NCI-H187 (cell line): ENCODE results near the gene SLC10A3.
"Not testable (repeated sequence)": the region's sequence is repeated elsewhere in the genome, so short reads cannot be mapped to it uniquely, and the experiment has no call there.

Experiments
- DNase-seq, 2 experiments: peaks; one replicate each; lab custom pipeline; 2025; lab: John Stamatoyannopoulos, UW

The SLC10A3 gene

GRCh38 chrX:154508384-154508745 lies 17.9 kb upstream of the SLC10A3 start:
- no peak for DNase-seq

DNA sequence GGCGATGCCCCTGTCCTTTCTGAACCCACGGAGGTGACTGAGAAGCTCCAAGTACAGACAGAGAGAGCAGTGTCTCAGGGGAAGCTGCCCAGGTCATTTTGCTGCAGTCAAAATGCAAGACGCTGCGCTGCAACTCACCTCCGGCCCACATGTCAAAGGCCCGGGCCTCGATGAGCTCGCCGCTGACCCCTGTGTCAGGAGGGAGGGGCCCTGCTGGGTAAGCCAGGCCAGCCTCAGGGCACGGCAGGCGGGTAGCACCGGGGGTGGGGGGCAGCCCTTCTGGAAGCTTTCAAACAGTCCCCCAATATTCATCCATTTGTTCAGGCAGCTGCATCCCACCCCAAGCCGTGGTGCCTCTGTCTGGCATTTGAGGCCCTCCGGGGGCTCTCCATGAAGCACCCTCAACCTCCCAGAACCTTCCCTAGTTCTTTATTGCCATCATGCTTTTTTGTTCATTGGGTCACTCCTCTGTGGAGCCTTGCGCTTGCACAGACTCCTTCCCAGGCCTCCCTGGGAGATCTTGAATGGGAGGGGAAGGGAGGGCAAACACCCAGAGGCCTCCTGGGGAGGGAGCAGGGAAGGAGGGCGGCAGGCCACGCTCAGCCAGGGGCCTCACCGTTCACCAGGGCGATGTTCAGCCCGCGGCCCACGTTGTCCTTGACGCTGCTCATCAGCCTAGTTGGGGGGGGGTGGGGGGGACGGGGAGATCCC lies 17.4 kb upstream of the SLC10A3 start:
- no peak for DNase-seq

GRCh38 chrX:154506483-154507332 lies 16.3 kb upstream of the SLC10A3 start:
- no peak for DNase-seq

DNA sequence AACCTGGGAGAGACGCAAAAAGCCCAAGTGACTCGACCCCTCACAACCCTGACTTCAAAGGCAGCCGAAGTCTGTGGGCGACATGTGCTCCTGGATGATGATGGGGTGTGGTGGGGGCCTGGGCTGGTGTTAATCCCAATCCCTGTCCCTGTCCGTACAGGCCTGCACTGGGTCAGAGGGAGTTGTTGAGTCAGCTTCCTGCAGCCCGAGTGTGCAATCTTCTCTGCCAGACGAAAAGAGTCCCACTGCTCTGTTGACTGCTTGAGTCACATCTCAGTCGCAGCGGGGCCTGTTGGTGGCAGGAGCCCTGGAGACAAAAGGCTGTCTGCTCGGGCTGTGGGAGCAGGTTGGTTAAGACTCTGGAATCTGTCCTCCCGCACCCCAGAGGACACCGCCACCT lies 15.3 kb upstream of the SLC10A3 start:
- DNase-seq, result no peak

GRCh38 chrX:154502989-154503388 lies 12.6 kb upstream of the SLC10A3 start:
- no peak for DNase-seq

GRCh38 chrX:154502098-154502497 lies 11.7 kb upstream of the SLC10A3 start:
- DNase-seq, result no peak

DNA sequence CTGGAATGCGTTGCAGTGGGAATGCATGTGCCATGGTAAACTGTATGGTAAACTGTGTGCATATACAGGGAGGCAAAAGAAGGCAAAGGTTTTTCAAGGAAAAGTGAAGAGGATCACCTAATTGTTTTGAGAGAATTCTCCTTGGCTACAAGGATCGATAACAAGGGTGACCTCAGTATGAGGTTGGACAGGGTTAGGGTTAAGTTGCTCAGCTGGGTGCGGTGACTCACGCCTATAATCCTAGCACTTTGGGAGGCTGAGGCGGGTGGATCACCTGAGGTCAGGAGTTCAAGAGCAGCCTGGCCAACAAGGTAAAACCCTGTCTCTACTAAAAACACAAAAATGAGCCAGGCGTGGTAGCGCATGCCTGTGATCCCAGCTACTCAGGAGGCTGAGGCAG lies 11.0 kb upstream of the SLC10A3 start:
- DNase-seq, result not testable (repeated sequence)

- not testable (repeated sequence) for DNase-seq
Measured at GRCh38 chrX:154496591-154497137, 6.2 kb upstream of the SLC10A3 start.

GRCh38 chrX:154495472-154495922 lies 5.1 kb upstream of the SLC10A3 start:
- DNase-seq, result no peak

GRCh38 chrX:154494715-154495114 lies 4.3 kb upstream of the SLC10A3 start:
- DNase-seq, result no peak

GRCh38 chrX:154490021-154490413 lies 412 bp downstream of the SLC10A3 start:
- no peak for DNase-seq

- DNase-seq, result no peak
Measured at GRCh38 chrX:154489182-154489581, 1.2 kb downstream of the SLC10A3 start.

GRCh38 chrX:154488336-154489075 lies 1.9 kb downstream of the SLC10A3 start:
- DNase-seq, result no peak

DNA sequence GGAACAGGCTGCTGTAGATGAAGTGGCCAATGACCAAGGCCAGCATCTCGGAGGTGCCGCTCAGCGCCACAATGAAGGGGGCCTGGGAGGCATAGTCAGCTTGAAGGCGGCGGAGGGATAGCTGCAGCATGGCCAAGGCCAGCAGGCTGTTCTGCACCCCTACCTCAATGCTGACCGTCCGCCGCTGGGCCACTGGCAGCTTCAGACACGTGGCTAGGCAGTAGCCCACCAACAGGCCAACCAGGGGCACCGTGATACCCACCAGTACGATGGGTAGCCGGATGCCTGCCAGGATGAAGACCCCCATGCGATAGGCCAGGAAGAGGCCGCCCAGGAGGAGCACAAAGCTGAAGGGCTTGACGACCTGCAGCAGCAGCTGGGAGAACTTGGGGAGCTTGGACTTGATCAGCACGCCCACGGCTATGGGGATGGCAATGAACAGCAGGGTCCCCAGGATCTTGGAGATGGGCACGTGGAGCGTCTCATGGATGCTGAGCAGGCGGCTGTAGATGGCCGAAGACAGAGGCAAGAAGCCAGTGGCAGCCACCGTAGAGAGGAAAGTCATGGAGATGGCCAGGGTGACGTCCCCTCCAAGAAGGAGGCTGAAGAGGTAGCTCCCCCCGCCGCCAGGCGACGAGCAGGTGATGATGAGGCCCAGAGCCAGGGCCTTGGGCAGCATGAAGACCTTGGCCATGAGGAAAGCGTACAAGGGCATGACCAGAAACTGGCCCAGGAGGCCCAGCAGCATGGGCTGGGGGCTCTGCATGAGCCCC lies 2.7 kb downstream of the SLC10A3 start:
- DNase-seq, result no peak

GRCh38 chrX:154486396-154487207 lies 3.8 kb downstream of the SLC10A3 start, which contains the start of gene UBL4A:
Gene UBL4A (minus strand): TSS chrX:154486615. CDS start chrX:154486584, 31 bp downstream.
- DNase-seq, result peak in 1 of 2 experiments; percentile 47

DNA sequence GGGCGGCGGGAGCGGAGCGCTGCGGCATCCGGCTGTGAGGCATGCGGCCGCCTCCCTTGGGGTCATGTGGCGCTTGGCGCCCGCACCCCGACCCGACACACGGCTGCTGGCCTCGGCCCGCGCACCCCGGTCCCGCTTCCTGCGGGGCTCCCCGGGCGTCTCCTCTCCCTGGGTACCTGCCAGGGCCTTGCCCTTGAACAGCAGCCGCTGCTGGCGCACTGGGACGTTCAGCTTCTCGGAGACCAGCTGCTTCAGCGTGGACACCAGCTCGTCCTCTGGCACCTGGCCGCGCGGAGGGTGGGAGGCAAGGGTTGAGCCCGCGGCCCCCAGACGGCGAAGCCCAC lies 4.4 kb downstream of the SLC10A3 start:
- no peak for DNase-seq

GRCh38 chrX:154485150-154486051 lies 5.0 kb downstream of the SLC10A3 start:
- DNase-seq, result no peak

GRCh38 chrX:154484255-154485149 lies 5.9 kb downstream of the SLC10A3 start:
- no peak for DNase-seq

DNA sequence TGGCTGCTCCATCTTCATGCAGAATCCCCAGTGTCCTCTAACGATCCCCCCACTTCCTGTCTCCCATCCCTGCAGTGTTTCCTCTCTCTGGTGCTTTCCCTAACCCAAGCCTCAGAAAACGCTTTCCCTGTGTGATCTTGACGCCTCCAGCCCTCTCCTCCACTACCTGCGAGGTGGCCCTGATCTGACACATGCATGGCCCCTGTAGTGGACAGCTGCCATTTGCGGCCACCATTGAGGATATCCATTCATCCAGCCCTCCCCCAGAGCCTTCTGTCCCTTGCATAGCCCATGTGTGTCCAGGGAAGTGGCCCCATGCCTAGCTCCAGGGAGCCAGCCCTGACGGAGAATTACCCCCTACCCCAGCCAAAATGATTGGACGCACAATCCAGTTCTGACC lies 7.1 kb downstream of the SLC10A3 start:
- DNase-seq, result no peak
